Kidney epithelial cell (primary cell): Measurements from ENCODE around the gene KLHL22. TPM values are rescaled to one million over a fixed set of nuclear protein-coding genes. Genes with fewer than 3 reads are reported as not detected.
"Not testable (repeated sequence)": the region's sequence is repeated elsewhere in the genome, so short reads cannot be mapped to it uniquely, and the experiment has no call there.

ENCODE experiments used
- DNase-seq: peaks from one replicate; pipeline ENCODE4 v3.0.0-alpha.2; 2010; ENCODE audit warnings: low read depth
- H3K27me3 ChIP-seq: 2 replicates; pipeline ENCODE4 v1.6.0; 2011; ENCODE audit warnings: low read length; ENCODE audit not compliant: control insufficient read depth, insufficient read depth
- H3K36me3 ChIP-seq: 2 replicates; pipeline ENCODE4 v1.5.1; 2011; ENCODE audit warnings: low read length; ENCODE audit not compliant: control insufficient read depth, insufficient read depth
- H3K4me3 ChIP-seq: 2 replicates; pipeline ENCODE4 v1.5.1; 2011; ENCODE audit warnings: low read depth, mild to moderate bottlenecking, control low read depth, low read length
- CTCF ChIP-seq: IDR thresholded peaks from 2 replicates; pipeline ENCODE4 v1.5.1; 2011; ENCODE audit warnings: mild to moderate bottlenecking, moderate library complexity, low read length, control low read depth, inconsistent platforms; ENCODE audit not compliant: insufficient read depth, poor library complexity, severe bottlenecking
- total RNA-seq: library from RNA; depleted of rRNA; stranded (reverse); fragments of >200 nt; gene quantifications from 2 replicates; pipeline ENCODE4 v1.2.3, GENCODE V29; 2015

Gene KLHL22
- total RNA-seq, result 18.6 and 28.2 TPM in 2 replicates

GRCh38 chr22:20494978-20495860 lies at the start of gene KLHL22:
KLHL22 (minus strand) TSS chr22:20495795; CDS start chr22:20489211, 6,584 bp downstream.
- DNase-seq, result no peak
- Histone ChIP-seq H3K27me3 (no peaks in the 10 kb centered on the region), H3K4me3 (peak within 1 kb of the TSS; percentile 51), H3K36me3 (no peaks in the 10 kb centered on the region)
- no peak for TF ChIP-seq CTCF

- DNase-seq, H3K4me3 ChIP-seq, H3K36me3 ChIP-seq, H3K27me3 ChIP-seq: not testable (repeated sequence)
These were observed 49.7 kb upstream of the KLHL22 start for GRCh38 chr22:20545318-20545634.

GRCh38 chr22:20542736-20543135 lies 47.1 kb upstream of the KLHL22 start:
- Histone ChIP-seq H3K36me3 (no peaks in the 10 kb centered on the region), H3K4me3 (no peak overlapping the region), H3K27me3 (no peaks in the 10 kb centered on the region)
- DNase-seq, result no peak
- TF ChIP-seq CTCF, result no peak

GRCh38 chr22:20542055-20542454 lies 46.5 kb upstream of the KLHL22 start:
- Histone ChIP-seq H3K4me3 (no peak overlapping the region), H3K36me3 (no peaks in the 10 kb centered on the region), H3K27me3 (no peaks in the 10 kb centered on the region)
- no peak for TF ChIP-seq CTCF
- DNase-seq, result no peak

- not testable (repeated sequence) for H3K4me3 ChIP-seq, H3K27me3 ChIP-seq, H3K36me3 ChIP-seq, DNase-seq
These were observed 43.3 kb upstream of the KLHL22 start for GRCh38 chr22:20538875-20539274.

GRCh38 chr22:20537983-20538382 lies 42.4 kb upstream of the KLHL22 start:
- TF ChIP-seq CTCF, result no peak
- H3K4me3 ChIP-seq, result no peak overlapping the region
- DNase-seq, result no peak
- no peaks in the 10 kb centered on the region for H3K36me3 ChIP-seq
- no peaks in the 10 kb centered on the region for H3K27me3 ChIP-seq

- no peaks in the 10 kb centered on the region for H3K36me3 ChIP-seq
- H3K4me3 ChIP-seq, result no peak overlapping the region
- H3K27me3 ChIP-seq, result no peaks in the 10 kb centered on the region
- DNase-seq, result no peak
- no peak for TF ChIP-seq CTCF
These were observed 41.7 kb upstream of the KLHL22 start for GRCh38 chr22:20537325-20537756.
